ENCODE results near the gene TPRG1L.

DNA sequence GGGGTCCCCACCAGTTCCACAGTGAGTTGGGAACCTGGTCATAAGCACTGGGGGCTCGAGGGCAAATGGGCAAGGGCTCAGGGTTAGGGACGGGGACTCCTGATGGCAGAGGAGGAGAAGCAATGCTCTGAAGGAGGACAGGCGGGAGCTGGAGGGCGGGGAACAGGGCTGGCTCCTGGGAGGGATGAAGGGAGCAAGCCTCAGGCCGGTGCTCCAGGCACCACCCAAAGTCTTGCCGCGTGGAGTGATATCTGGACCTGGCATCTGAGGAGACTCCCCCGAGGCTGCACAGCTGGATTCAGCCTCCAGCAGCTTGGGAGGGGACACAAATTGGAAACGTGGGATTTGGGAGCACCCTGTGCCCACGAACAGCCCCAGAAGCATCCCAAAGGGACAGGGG lies 24.5 kb upstream of the TPRG1L start:
- no peak for TF ChIP-seq GLI4 (tag by site-specific recombination; IDR thresholded peaks at IDR 0.05)
- TF ChIP-seq ZNF18 (tag by site-specific recombination; IDR thresholded peaks at IDR 0.05), result no peak
- TF ChIP-seq ZNF112 (tag by site-specific recombination; IDR thresholded peaks at IDR 0.05), result no peak
- TF ChIP-seq ZNF623 (tag by site-specific recombination; IDR thresholded peaks at IDR 0.05), result no peak
- TF ChIP-seq ZBTB7A (tag by site-specific recombination; IDR thresholded peaks at IDR 0.05; ENCODE audit: low read depth), result no peak
- no peak for TF ChIP-seq TCF7L2 (IDR thresholded peaks at IDR 0.05; ENCODE audit: borderline replicate concordance, low read depth, low read length)
- TF ChIP-seq ZFP69B (tag by site-specific recombination; IDR thresholded peaks at IDR 0.05), result no peak
- TF ChIP-seq, protein P1, sequence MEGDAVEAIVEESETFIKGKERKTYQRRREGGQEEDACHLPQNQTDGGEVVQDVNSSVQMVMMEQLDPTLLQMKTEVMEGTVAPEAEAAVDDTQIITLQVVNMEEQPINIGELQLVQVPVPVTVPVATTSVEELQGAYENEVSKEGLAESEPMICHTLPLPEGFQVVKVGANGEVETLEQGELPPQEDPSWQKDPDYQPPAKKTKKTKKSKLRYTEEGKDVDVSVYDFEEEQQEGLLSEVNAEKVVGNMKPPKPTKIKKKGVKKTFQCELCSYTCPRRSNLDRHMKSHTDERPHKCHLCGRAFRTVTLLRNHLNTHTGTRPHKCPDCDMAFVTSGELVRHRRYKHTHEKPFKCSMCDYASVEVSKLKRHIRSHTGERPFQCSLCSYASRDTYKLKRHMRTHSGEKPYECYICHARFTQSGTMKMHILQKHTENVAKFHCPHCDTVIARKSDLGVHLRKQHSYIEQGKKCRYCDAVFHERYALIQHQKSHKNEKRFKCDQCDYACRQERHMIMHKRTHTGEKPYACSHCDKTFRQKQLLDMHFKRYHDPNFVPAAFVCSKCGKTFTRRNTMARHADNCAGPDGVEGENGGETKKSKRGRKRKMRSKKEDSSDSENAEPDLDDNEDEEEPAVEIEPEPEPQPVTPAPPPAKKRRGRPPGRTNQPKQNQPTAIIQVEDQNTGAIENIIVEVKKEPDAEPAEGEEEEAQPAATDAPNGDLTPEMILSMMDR (tag by site-specific recombination; IDR thresholded peaks at IDR 0.05), result no peak
- no peak for TF ChIP-seq BCL11A (tag by site-specific recombination; IDR thresholded peaks at IDR 0.05; ENCODE audit: low read depth)
- no peak for TF ChIP-seq TRIM28 (IDR thresholded peaks at IDR 0.05; ENCODE audit: borderline replicate concordance, low read length)
- no peak for TF ChIP-seq SETDB1 (IDR thresholded peaks at IDR 0.05; ENCODE audit: insufficient read length, low read length)
